ENCODE measurements around the gene RGS3.

- TF ChIP-seq POLR2A (IDR thresholded peaks at IDR 0.05; ENCODE audit: insufficient read depth in 1 of 2, low read depth in 2 of 2, low read length in 2 of 2) (no peak), CTCF (CRISPR knock-in tag; IDR thresholded peaks at IDR 0.05) (no peak), PRDM10 (CRISPR knock-in tag; IDR thresholded peaks at IDR 0.05; ENCODE audit: low read depth) (no peak), ETS1 (CRISPR knock-in tag; IDR thresholded peaks at IDR 0.05) (no peak), YEATS4 (CRISPR knock-in tag; IDR thresholded peaks at IDR 0.05; ENCODE audit: borderline replicate concordance) (no peak), POLR2AphosphoS5 (IDR thresholded peaks at IDR 0.05; ENCODE audit: low read depth, low read length) (no peak), ATF3 (CRISPR knock-in tag; IDR thresholded peaks at IDR 0.05) (no peak), ZNF567 (CRISPR knock-in tag; IDR thresholded peaks at IDR 0.05; ENCODE audit: borderline replicate concordance) (no peak)
Measured at GRCh38 chr9:113499153-113499875, 35.8 kb downstream of the RGS3 start.
